H9 (cell line): ENCODE results near the gene RHEBL1. TPM values are rescaled to one million over a fixed set of nuclear protein-coding genes. Genes with fewer than 3 reads are reported as not detected.
A peak's percentile ranks its signal among the peaks of the same experiment; 100 is the strongest.

ENCODE experiments used
- DNase-seq: peaks from one replicate; pipeline ENCODE4 v3.0.0-alpha.2; 2017
- H2AFZ ChIP-seq: one replicate; pipeline ENCODE4 v1.6.1; 2013; ENCODE audit warnings: mild to moderate bottlenecking, low read length, control low read depth, moderate library complexity
- H2AK5ac ChIP-seq: 2 replicates; pipeline ENCODE4 v1.6.1; 2013; ENCODE audit warnings: low read length, control low read depth, mixed read lengths; ENCODE audit not compliant: insufficient read length
- H2BK120ac ChIP-seq: one replicate; pipeline ENCODE4 v1.6.1; 2013; ENCODE audit warnings: low read depth, mild to moderate bottlenecking, low read length, control low read depth, inconsistent platforms; ENCODE audit not compliant: poor library complexity, severe bottlenecking
- H2BK12ac ChIP-seq: 2 replicates; pipeline ENCODE4 v1.6.1; 2013; ENCODE audit warnings: low read length, control low read depth, mixed read lengths, low read depth; ENCODE audit not compliant: insufficient read length
- H2BK15ac ChIP-seq: 2 replicates; pipeline ENCODE4 v1.6.1; 2013; ENCODE audit warnings: low read depth, low read length, control low read depth
- H2BK20ac ChIP-seq: one replicate; pipeline ENCODE4 v1.6.1; 2013; ENCODE audit warnings: low read depth, mild to moderate bottlenecking, low read length, control low read depth, inconsistent platforms; ENCODE audit not compliant: poor library complexity, severe bottlenecking
- H2BK5ac ChIP-seq: 2 replicates; pipeline ENCODE4 v1.6.1; 2013; ENCODE audit warnings: low read length, control low read depth, mixed read lengths; ENCODE audit not compliant: insufficient read length
- H3K14ac ChIP-seq: 2 replicates; pipeline ENCODE4 v1.6.1; 2013; ENCODE audit warnings: low read length, control low read depth; ENCODE audit not compliant: insufficient read depth
- H3K18ac ChIP-seq: 2 replicates; pipeline ENCODE4 v1.6.1; 2013; ENCODE audit warnings: low read depth, mild to moderate bottlenecking, mixed read lengths, low read length, control low read depth; ENCODE audit not compliant: insufficient read length
- H3K23ac ChIP-seq: 2 replicates; pipeline ENCODE4 v1.6.1; 2013; ENCODE audit warnings: low read length, control low read depth, mixed read lengths, low read depth; ENCODE audit not compliant: insufficient read length
- H3K23me2 ChIP-seq: 2 replicates; pipeline ENCODE4 v1.6.1; 2013; ENCODE audit warnings: low read depth, mild to moderate bottlenecking, mixed read lengths, low read length, control low read depth; ENCODE audit not compliant: insufficient read length, poor library complexity, severe bottlenecking
- H3K27ac ChIP-seq: 2 replicates; pipeline ENCODE4 v1.5.1; 2013; ENCODE audit warnings: low read length, control low read depth, mixed read lengths, low read depth; ENCODE audit not compliant: insufficient read length
- H3K27me3 ChIP-seq: 2 replicates; pipeline ENCODE4 v1.6.1; 2013; ENCODE audit warnings: low read length, control low read depth, inconsistent platforms; ENCODE audit not compliant: insufficient read depth
- H3K4ac ChIP-seq: 2 replicates; pipeline ENCODE4 v1.6.1; 2013; ENCODE audit warnings: low read depth, mild to moderate bottlenecking, control low read depth, inconsistent platforms, low read length, moderate library complexity
- H3K4me1 ChIP-seq: 2 replicates; pipeline ENCODE4 v1.6.1; 2013; ENCODE audit warnings: low read length, control low read depth, inconsistent platforms; ENCODE audit not compliant: insufficient read depth
- H3K4me2 ChIP-seq: 2 replicates; pipeline ENCODE4 v1.6.1; 2013; ENCODE audit warnings: low read length, control low read depth, mixed read lengths; ENCODE audit not compliant: insufficient read length, insufficient read depth
- H3K56ac ChIP-seq: 2 replicates; pipeline ENCODE4 v1.6.1; 2013; ENCODE audit warnings: low read depth, mild to moderate bottlenecking, mixed read lengths, low read length, control low read depth; ENCODE audit not compliant: insufficient read length
- H3K79me1 ChIP-seq: 2 replicates; pipeline ENCODE4 v1.6.1; 2013; ENCODE audit warnings: low read depth, mild to moderate bottlenecking, moderate library complexity, low read length, control low read depth, inconsistent platforms; ENCODE audit not compliant: insufficient read depth, poor library complexity, severe bottlenecking
- H3K79me2 ChIP-seq: 2 replicates; pipeline ENCODE4 v1.6.1; 2013; ENCODE audit warnings: low read length, control low read depth, inconsistent platforms; ENCODE audit not compliant: insufficient read depth
- H3K9ac ChIP-seq: 2 replicates; pipeline ENCODE4 v1.6.1; 2013; ENCODE audit warnings: low read length, control low read depth, mixed read lengths; ENCODE audit not compliant: insufficient read length; ENCODE audit errors: extremely low read depth
- H3K9me3 ChIP-seq: one replicate; pipeline ENCODE4 v1.6.1; 2013; ENCODE audit warnings: low read depth, low read length, inconsistent platforms; ENCODE audit not compliant: control insufficient read depth
- H3T11ph ChIP-seq: one replicate; pipeline ENCODE4 v1.6.1; 2013; ENCODE audit warnings: mild to moderate bottlenecking, low read length, control low read depth, inconsistent platforms
- H4K20me1 ChIP-seq: one replicate; pipeline ENCODE4 v1.6.1; 2013; ENCODE audit not compliant: control insufficient read depth, insufficient read length, insufficient read depth
- H4K5ac ChIP-seq: 2 replicates; pipeline ENCODE4 v1.6.1; 2013; ENCODE audit warnings: low read depth, mild to moderate bottlenecking, mixed read lengths, low read length, control low read depth; ENCODE audit not compliant: insufficient read length
- H4K8ac ChIP-seq: replicated peaks from 2 replicates; pipeline ENCODE4 v1.6.1; 2013; ENCODE audit warnings: low read length, control low read depth, mixed read lengths, low read depth; ENCODE audit not compliant: insufficient read length
- H4K91ac ChIP-seq: 2 replicates; pipeline ENCODE4 v1.6.1; 2013; ENCODE audit warnings: low read depth, mild to moderate bottlenecking, moderate library complexity, mixed read lengths, low read length, control low read depth; ENCODE audit not compliant: insufficient read length
- H3K27ac Mint-ChIP-seq, 3 experiments: 2 replicates in 2 of 3; 3 replicates in 1 of 3; pipeline ENCODE4 v1.8.0; 2020 to 2021; ENCODE audit warnings: mixed read lengths in 3 of 3, mild to moderate bottlenecking in 1 of 3, moderate library complexity in 1 of 3
- H3K27me3 Mint-ChIP-seq: 2 replicates; pipeline ENCODE4 v1.8.0; 2021; ENCODE audit warnings: low read depth, mild to moderate bottlenecking, moderate library complexity, mixed read lengths
- H3K36me3 Mint-ChIP-seq, 3 experiments: 2 replicates in 2 of 3; 3 replicates in 1 of 3; pipeline ENCODE4 v1.8.0; 2020 to 2021; ENCODE audit warnings: low read depth in 3 of 3, mixed read lengths in 3 of 3; ENCODE audit not compliant: insufficient read depth in 1 of 3
- H3K4me1 Mint-ChIP-seq, 2 experiments: 2 replicates each; pipeline ENCODE4 v1.8.0; 2020; ENCODE audit warnings: mixed read lengths in 2 of 2
- H3K4me3 Mint-ChIP-seq, 2 experiments: 2 replicates in 1 of 2; 3 replicates in 1 of 2; pipeline ENCODE4 v1.8.0; 2020 to 2021; ENCODE audit warnings: mild to moderate bottlenecking in 2 of 2, mixed read lengths in 2 of 2, moderate library complexity in 1 of 2
- H3K9me3 Mint-ChIP-seq, 2 experiments: 2 replicates in 1 of 2; 3 replicates in 1 of 2; pipeline ENCODE4 v1.8.0; 2020; ENCODE audit warnings: mild to moderate bottlenecking in 2 of 2, mixed read lengths in 2 of 2, moderate library complexity in 1 of 2
- CTCF ChIP-seq: fragments of 200-600 bp; sonication (generic); conservative IDR thresholded peaks from 3 replicates; pipeline ENCODE4 v1.8.0; 2021; ENCODE audit warnings: antibody characterized with exemption, mild to moderate bottlenecking
- WGBS: extraction: QIAGEN DNeasy Blood & Tissue Kit; methylation state at CpG from one replicate; pipeline ENCODE4 v1.1.7; 2013; ENCODE audit warnings: missing lambda C conversion rate, low lambda C conversion rate, mixed read lengths; ENCODE audit not compliant: insufficient read length; ENCODE audit errors: extremely low coverage; 5-methylcytosine and 5-hydroxymethylcytosine counted together
- total RNA-seq: library from RNA; stranded (reverse); gene quantifications from 2 replicates; pipeline ENCODE4 v1.2.1, GENCODE V29; 2021

RHEBL1 gene
- total RNA-seq, 1 experiment from 2014 or later = 4.0 TPM

- Histone ChIP-seq H3K23ac (no peak overlapping the region), H4K20me1 (no peaks in the 10 kb centered on the region), H4K91ac (no peak overlapping the region), H3K4me1 (peaks cover 14% of the 10 kb centered on the region), H3T11ph (no peak overlapping the region), H3K14ac (no peak overlapping the region), H2BK120ac (no peak overlapping the region), H2BK12ac (no peak overlapping the region), H2BK5ac (no peak overlapping the region), H3K18ac (no peak overlapping the region), H2AK5ac (no peak overlapping the region), H3K79me2 (peaks cover 45% of the 10 kb centered on the region), H3K9me3 (no peaks in the 10 kb centered on the region), H3K27ac (no peak overlapping the region), H3K23me2 (peaks cover 16% of the 10 kb centered on the region), H2BK15ac (no peak overlapping the region), H4K8ac (no peak overlapping the region), H3K4ac (no peak overlapping the region), H4K5ac (no peak overlapping the region), H3K4me2 (no peak overlapping the region), H3K27me3 (no peaks in the 10 kb centered on the region), H3K79me1 (peaks cover 28% of the 10 kb centered on the region), H2BK20ac (no peak overlapping the region), H3K9ac (no peak overlapping the region), H3K56ac (no peak overlapping the region), H2AFZ (no peak overlapping the region)
- Mint-ChIP-seq H3K9me3 (no peaks in the 10 kb centered on the region), H3K27ac (peak overlapping the region in 1 of 3 experiments; percentile 50; a peak in 1 of 7 replicates), H3K4me3 (no peak overlapping the region), H3K4me1 (peaks cover 43 to 44% of the 10 kb centered on the region in 2 experiments), H3K36me3 (peaks cover 53 to 67% (median 65%) of the 10 kb centered on the region in 3 experiments), H3K27me3 (no peaks in the 10 kb centered on the region)
- TF ChIP-seq CTCF = no peak
- no CpG with 5 or more reads among the region's 10 CpGs for WGBS
- no peak for DNase-seq
Observed at GRCh38 chr12:49054524-49054923, 15.3 kb downstream of the RHEBL1 start.
